CD4-positive, alpha-beta T cell treated with Interleukin-17A for 4 hours (primary cell): ENCODE data around the gene WNT3A.
A peak's percentile ranks its signal among the peaks of the same experiment; 100 is the strongest.

Experiments
- DNase-seq: peaks from one replicate; pipeline ENCODE4 v3.0.0-alpha.2; 2020; ENCODE audit warnings: mixed read lengths

The WNT3A gene

GRCh38 chr1:228058172-228058948 lies 51.6 kb downstream of the WNT3A start:
- DNase-seq = no peak

- DNase-seq = peak; percentile 61
These were observed 52.3 kb downstream of the WNT3A start for GRCh38 chr1:228058949-228059633.

GRCh38 chr1:228059634-228060457 lies 53.0 kb downstream of the WNT3A start:
- peak; percentile 80 for DNase-seq

GRCh38 chr1:228060458-228061190 lies 53.8 kb downstream of the WNT3A start:
- DNase-seq = no peak

- DNase-seq = no peak
These were observed 54.8 kb downstream of the WNT3A start for GRCh38 chr1:228061411-228062084.

- DNase-seq = no peak
These were observed 55.4 kb downstream of the WNT3A start for GRCh38 chr1:228062085-228062791.

- no peak for DNase-seq
These were observed 56.0 kb downstream of the WNT3A start for GRCh38 chr1:228062812-228063211.

GRCh38 chr1:228063251-228064191 lies 56.7 kb downstream of the WNT3A start:
- no peak for DNase-seq

- no peak for DNase-seq
These were observed 57.5 kb downstream of the WNT3A start for GRCh38 chr1:228064296-228064695.

GRCh38 chr1:228064741-228065542 lies 58.1 kb downstream of the WNT3A start:
- DNase-seq = no peak

GRCh38 chr1:228065543-228066347 lies 58.9 kb downstream of the WNT3A start:
- no peak for DNase-seq

- DNase-seq = no peak
These were observed 59.6 kb downstream of the WNT3A start for GRCh38 chr1:228066416-228066815.

- DNase-seq = no peak
These were observed 60.3 kb downstream of the WNT3A start for GRCh38 chr1:228066891-228067654.

- DNase-seq = no peak
These were observed 61.6 kb downstream of the WNT3A start for GRCh38 chr1:228068359-228068758.

GRCh38 chr1:228070173-228070572 lies 63.4 kb downstream of the WNT3A start:
- DNase-seq = no peak

- DNase-seq = no peak
These were observed 64.1 kb downstream of the WNT3A start for GRCh38 chr1:228070851-228071250.

- DNase-seq = no peak
These were observed 65.2 kb downstream of the WNT3A start for GRCh38 chr1:228071839-228072657.
